OCI-LY3 (cell line): Measurements from ENCODE around the gene ITGBL1.

Source experiments
- H2AFZ ChIP-seq: fragments of 200-600, 300-600 bp; shearing (Covaris generic); 2 replicates; pipeline ENCODE4 v1.6.0; 2014; ENCODE audit warnings: antibody characterized with exemption, low read depth, low read length
- H3K27ac ChIP-seq: fragments of 200-600, 300-600 bp; sonication (generic); 2 replicates; pipeline ENCODE4 v1.5.1; 2014; ENCODE audit warnings: mild to moderate bottlenecking, low read length, moderate library complexity, mixed read lengths
- H3K27me3 ChIP-seq: fragments of 200-600, 300-600 bp; sonication (generic); 2 replicates; pipeline ENCODE4 v1.6.1; 2014; ENCODE audit warnings: low read depth, low read length, mixed read lengths
- H3K36me3 ChIP-seq: fragments of 200-600, 300-600 bp; sonication (generic); replicated peaks from 2 replicates; pipeline ENCODE3; 2014; ENCODE audit warnings: low read depth, low read length, mixed read lengths
- H3K4me1 ChIP-seq: fragments of 300-600, 200-600 bp; sonication (generic); 2 replicates; pipeline ENCODE4 v1.6.1; 2014; ENCODE audit warnings: low read length, mixed read lengths
- H3K4me2 ChIP-seq: fragments of 200-600, 300-600 bp; sonication (generic); 2 replicates; pipeline ENCODE4 v1.6.1; 2014; ENCODE audit warnings: low read length, mixed read lengths
- H3K4me3 ChIP-seq: fragments of 300-600, 200-600 bp; sonication (generic); 2 replicates; pipeline ENCODE4 v1.5.1; 2014; ENCODE audit warnings: antibody characterized with exemption, mild to moderate bottlenecking, low read length, moderate library complexity
- H3K79me2 ChIP-seq: fragments of 300-600, 200-600 bp; shearing (Covaris generic); 2 replicates; pipeline ENCODE4 v1.6.1; 2014; ENCODE audit warnings: mild to moderate bottlenecking, low read length, mixed read lengths
- H3K9ac ChIP-seq: fragments of 300-600, 200-600 bp; shearing (Covaris generic); 2 replicates; pipeline ENCODE4 v1.6.0; 2014; ENCODE audit warnings: mild to moderate bottlenecking, low read length, moderate library complexity
- H3K9me3 ChIP-seq: fragments of 200-600, 300-600 bp; shearing (Covaris generic); 2 replicates; pipeline ENCODE4 v1.6.1; 2014; ENCODE audit warnings: low read length, mixed read lengths; ENCODE audit not compliant: insufficient read depth
- H4K20me1 ChIP-seq: fragments of 200-600, 300-600 bp; sonication (generic); 2 replicates; pipeline ENCODE4 v1.6.1; 2016; ENCODE audit warnings: low read length, mixed read lengths; ENCODE audit not compliant: insufficient read depth
- EZH2phosphoT487 ChIP-seq: fragments of 200-600 bp; shearing (Covaris generic); IDR thresholded peaks from 2 replicates; pipeline ENCODE4 v1.6.1; 2018; ENCODE audit warnings: antibody characterized with exemption, mixed run types, low read depth
- TF ChIP-seq, protein P1 (sequence below): fragments of 200-600, 300-600 bp; sonication (generic); IDR thresholded peaks from 2 replicates; pipeline ENCODE4 v1.5.1; 2014; ENCODE audit warnings: antibody characterized with exemption, low read length, low read depth

The ITGBL1 gene

DNA sequence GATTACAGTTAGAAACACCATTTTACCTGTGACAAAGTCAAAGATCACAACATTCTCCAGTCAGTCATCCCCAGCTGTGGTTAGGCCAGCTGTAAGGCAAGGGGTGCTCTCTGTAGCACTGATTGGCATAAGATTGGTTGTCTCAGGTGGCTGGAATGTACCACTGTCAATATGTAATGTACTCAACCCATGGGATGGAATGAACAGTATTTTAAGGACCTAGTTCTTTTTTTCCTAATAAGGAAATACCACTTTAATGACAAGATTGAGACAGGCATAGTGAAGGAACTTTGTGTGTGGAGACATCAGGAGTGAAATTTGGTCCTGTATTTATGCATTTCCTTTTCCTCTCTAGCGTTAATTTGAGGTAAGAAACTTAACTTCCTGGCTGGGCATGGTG, 310.7 kb downstream of the ITGBL1 start:
- Histone ChIP-seq H3K36me3 (no peaks in the 10 kb centered on the region), H4K20me1 (no peaks in the 10 kb centered on the region), H2AFZ (no peak overlapping the region), H3K79me2 (no peaks in the 10 kb centered on the region), H3K4me2 (no peak overlapping the region), H3K27me3 (peaks cover 33% of the 10 kb centered on the region), H3K4me1 (no peaks in the 10 kb centered on the region), H3K4me3 (no peak overlapping the region), H3K9ac (no peak overlapping the region), H3K9me3 (no peaks in the 10 kb centered on the region), H3K27ac (no peak overlapping the region)
- TF ChIP-seq EZH2phosphoT487, result no peak
- TF ChIP-seq, protein P1, sequence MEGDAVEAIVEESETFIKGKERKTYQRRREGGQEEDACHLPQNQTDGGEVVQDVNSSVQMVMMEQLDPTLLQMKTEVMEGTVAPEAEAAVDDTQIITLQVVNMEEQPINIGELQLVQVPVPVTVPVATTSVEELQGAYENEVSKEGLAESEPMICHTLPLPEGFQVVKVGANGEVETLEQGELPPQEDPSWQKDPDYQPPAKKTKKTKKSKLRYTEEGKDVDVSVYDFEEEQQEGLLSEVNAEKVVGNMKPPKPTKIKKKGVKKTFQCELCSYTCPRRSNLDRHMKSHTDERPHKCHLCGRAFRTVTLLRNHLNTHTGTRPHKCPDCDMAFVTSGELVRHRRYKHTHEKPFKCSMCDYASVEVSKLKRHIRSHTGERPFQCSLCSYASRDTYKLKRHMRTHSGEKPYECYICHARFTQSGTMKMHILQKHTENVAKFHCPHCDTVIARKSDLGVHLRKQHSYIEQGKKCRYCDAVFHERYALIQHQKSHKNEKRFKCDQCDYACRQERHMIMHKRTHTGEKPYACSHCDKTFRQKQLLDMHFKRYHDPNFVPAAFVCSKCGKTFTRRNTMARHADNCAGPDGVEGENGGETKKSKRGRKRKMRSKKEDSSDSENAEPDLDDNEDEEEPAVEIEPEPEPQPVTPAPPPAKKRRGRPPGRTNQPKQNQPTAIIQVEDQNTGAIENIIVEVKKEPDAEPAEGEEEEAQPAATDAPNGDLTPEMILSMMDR, result no peak
